ENCODE results near the gene ASS1. TPM values are rescaled to one million over a fixed set of nuclear protein-coding genes. Genes with fewer than 3 reads are reported as not detected.

The ASS1 gene
- total RNA-seq, 4 donors from 2014 or later = 78.4 to 156 (median 105) TPM

GRCh38 chr9:130544364-130544763, 99.6 kb downstream of the ASS1 start:
- DNase-seq = no peak
- Histone ChIP-seq H3K27me3 (no peaks in the 10 kb centered on the region), H3K9me3 (no peaks in the 10 kb centered on the region), H3K4me1 (no peaks in the 10 kb centered on the region), H3K36me3 (no peaks in the 10 kb centered on the region), H3K27ac (no peak overlapping the region), H3K4me3 (no peak overlapping the region)
- TF ChIP-seq CTCF (IDR thresholded peaks at IDR 0.05) (no peak), POLR2A (IDR thresholded peaks at IDR 0.05) (no peak)
- intact Hi-C loops (cut with DNase I; ENCODE audit: low total_unique reads) = no loop called here

GRCh38 chr9:130548103-130548502, 103.3 kb downstream of the ASS1 start:
- H3K4me1 ChIP-seq = no peaks in the 10 kb centered on the region
- no peak overlapping the region for H3K4me3 ChIP-seq
- no peak for DNase-seq
- no peaks in the 10 kb centered on the region for H3K36me3 ChIP-seq
- no peaks in the 10 kb centered on the region for H3K9me3 ChIP-seq
- no peaks in the 10 kb centered on the region for H3K27me3 ChIP-seq
- TF ChIP-seq POLR2A (IDR thresholded peaks at IDR 0.05) = no peak
- intact Hi-C loops (cut with DNase I; ENCODE audit: low total_unique reads) = no loop called here
- H3K27ac ChIP-seq = no peak overlapping the region

- H3K36me3 ChIP-seq = no peaks in the 10 kb centered on the region
- H3K9me3 ChIP-seq = no peaks in the 10 kb centered on the region
- intact Hi-C loops (cut with DNase I; ENCODE audit: low total_unique reads) = no loop called here
- DNase-seq = no peak
- H3K4me1 ChIP-seq = no peaks in the 10 kb centered on the region
- no peak overlapping the region for H3K27ac ChIP-seq
- no peaks in the 10 kb centered on the region for H3K27me3 ChIP-seq
- no peak overlapping the region for H3K4me3 ChIP-seq
- TF ChIP-seq POLR2A (IDR thresholded peaks at IDR 0.05) (no peak), CTCF (IDR thresholded peaks at IDR 0.05) (no peak)
Observed at GRCh38 chr9:130549093-130549735, 104.5 kb downstream of the ASS1 start.

Small RNA genes within 50 kb of the gene (small RNA-seq; reads per million reads assigned to genes)
- gene RN7SL665P = not detected

Other genes with a start within 250 kb of the ASS1 start
- 10 to 100 TPM in 3 of 4 donors, 1 to 10 TPM in 1; 1.8 to 46.7 (median 24.4) TPM for gene HMCN2, start 179.2 kb upstream of the ASS1 start, total RNA-seq
- 10 to 100 TPM; 22.4 to 65.6 (median 38.6) TPM for gene FUBP3, start 134.6 kb downstream of the ASS1 start, total RNA-seq
- gene PRDM12, start 219.6 kb downstream of the ASS1 start, total RNA-seq = not detected
- 10 to 100 TPM in 2 of 4 donors, 1 to 10 TPM in 2; 2.4 to 59.3 (median 25.5) TPM for gene EXOSC2, start 248.8 kb downstream of the ASS1 start, total RNA-seq

Measured in uterus (tissue), 4 donors.